Measurements from ENCODE around the gene YPEL2. TPM values are rescaled to one million over a fixed set of nuclear protein-coding genes. Genes with fewer than 3 reads are reported as not detected.
"Not testable (repeated sequence)": the region's sequence is repeated elsewhere in the genome, so short reads cannot be mapped to it uniquely, and the experiment has no call there.

The YPEL2 gene, protein sequence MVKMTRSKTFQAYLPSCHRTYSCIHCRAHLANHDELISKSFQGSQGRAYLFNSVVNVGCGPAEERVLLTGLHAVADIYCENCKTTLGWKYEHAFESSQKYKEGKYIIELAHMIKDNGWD
- total RNA-seq (10 to 100 TPM; 23.6 to 44.0 TPM), total RNA-seq (78.9 to 117 reads per million in 2 donors)

DNA sequence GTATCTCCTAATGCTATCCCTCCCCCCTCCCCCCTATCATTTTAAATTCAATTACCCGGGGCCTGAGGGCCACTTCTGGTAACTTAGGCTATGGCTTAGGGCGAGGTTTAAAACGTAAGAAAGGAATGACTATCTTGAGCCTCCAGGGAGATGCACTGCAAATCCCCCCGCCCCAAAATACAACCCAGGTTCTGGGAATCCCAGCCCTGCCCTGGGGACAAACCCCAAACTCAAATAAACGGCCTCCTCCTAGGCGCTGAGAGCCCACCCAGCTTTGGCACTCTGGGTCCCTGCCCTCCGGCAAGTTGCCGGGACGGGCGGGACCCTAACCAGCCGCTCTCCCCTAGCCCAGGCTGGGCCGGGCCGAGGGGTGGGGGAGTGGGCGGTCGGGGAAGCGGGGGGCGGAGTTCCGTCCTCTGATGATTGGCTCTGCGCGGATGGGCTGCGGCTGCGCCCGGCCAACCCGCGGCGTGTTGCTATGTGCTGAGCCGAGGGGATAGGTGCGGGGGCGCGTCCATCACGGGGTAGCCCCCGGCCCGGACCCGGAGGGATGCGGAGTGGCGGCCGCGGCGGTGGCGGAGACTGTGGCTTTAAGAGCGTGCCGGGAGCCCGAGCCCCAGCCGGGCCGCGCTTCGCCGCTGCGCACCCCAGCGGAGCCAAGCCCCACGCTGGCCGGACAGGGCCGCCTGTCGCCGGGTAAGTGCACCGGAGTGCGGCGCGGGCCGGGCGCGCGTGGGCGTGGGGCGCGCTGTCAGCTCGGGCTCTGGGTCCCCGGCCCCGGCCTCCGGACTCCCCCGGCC is at the start of gene YPEL2:
Gene YPEL2 (plus strand): TSS at position 527 of the 800 bp plus-strand sequence. CDS start 21,755 bp downstream, outside the sequence.
- Mint-ChIP-seq H3K4me1 (peaks cover 59% of the 10 kb centered on the region), H3K27ac (peak within 1 kb of the TSS; percentile 83), H3K4me3 (peak within 1 kb of the TSS; percentile 91), H3K27me3 (no peaks in the 10 kb centered on the region), H3K36me3 (ENCODE audit: low read depth) (no peaks in the 10 kb centered on the region)
- no peaks in the 10 kb centered on the region for H3K9me3 ChIP-seq (ENCODE audit: control insufficient read depth, low read length, poor library complexity, severe bottlenecking)
- DNase-seq (peak; percentile 78 to 86 (median 84)), ATAC-seq (peak; percentile 96)

GRCh38 chr17:59284317-59284716 is 47.1 kb upstream of the YPEL2 start:
- H3K36me3 Mint-ChIP-seq (ENCODE audit: low read depth) = no peaks in the 10 kb centered on the region
- H3K27me3 Mint-ChIP-seq = no peaks in the 10 kb centered on the region
- peaks cover 5% of the 10 kb centered on the region for H3K4me1 Mint-ChIP-seq
- H3K27ac Mint-ChIP-seq = no peak overlapping the region
- H3K9me3 ChIP-seq (ENCODE audit: control insufficient read depth, low read length, poor library complexity, severe bottlenecking) = no peaks in the 10 kb centered on the region
- DNase-seq (no peak), ATAC-seq (no peak)
- H3K4me3 Mint-ChIP-seq = no peak overlapping the region

DNA sequence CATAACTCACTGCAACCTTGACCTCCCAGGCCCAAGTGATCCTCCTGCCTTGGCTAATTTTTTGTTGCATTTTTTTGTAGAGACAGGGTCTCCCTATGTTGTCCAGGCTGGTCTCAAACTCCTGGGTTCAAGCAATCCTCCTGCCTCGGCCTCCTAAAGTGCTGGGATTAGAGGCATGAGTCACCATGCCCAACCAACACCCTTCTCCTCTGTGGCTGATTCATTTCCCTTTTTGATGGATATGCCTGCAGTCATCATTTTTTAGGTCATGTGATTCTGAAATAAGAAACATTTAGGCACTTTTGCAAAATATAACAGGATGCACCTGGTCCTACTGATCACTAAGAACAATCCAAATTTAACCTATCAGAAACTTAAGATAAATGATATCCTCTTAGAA is 44.0 kb upstream of the YPEL2 start:
- DNase-seq (no peak), ATAC-seq (no peak)
- no peak overlapping the region for H3K4me3 Mint-ChIP-seq
- no peaks in the 10 kb centered on the region for H3K27me3 Mint-ChIP-seq
- H3K9me3 ChIP-seq (ENCODE audit: control insufficient read depth, low read length, poor library complexity, severe bottlenecking) = no peaks in the 10 kb centered on the region
- peaks cover 4% of the 10 kb centered on the region for H3K4me1 Mint-ChIP-seq
- peak overlapping the region; percentile 70 for H3K27ac Mint-ChIP-seq
- H3K36me3 Mint-ChIP-seq (ENCODE audit: low read depth) = peaks cover 2% of the 10 kb centered on the region

DNA sequence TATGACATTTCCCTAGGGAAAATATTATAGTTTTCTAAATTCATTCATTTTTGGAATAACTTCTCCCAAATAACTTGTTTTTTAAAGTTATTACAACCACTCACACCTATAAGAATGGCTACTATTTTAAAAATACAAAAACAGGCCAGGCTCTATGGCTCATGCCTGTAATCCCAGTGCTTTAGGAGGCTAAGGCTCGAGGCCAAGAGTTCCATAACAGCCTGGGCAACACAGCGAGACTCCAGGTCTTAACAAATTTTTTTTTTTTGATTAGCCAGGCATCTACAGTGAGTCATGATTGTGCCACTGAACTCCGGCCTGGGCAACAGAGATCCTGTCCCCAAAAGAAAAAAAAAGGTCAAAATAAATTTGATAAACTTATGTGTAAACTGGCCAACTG is 43.6 kb upstream of the YPEL2 start:
- Mint-ChIP-seq H3K4me1 (peaks cover 4% of the 10 kb centered on the region), H3K27ac (peak overlapping the region; percentile 70)

DNA sequence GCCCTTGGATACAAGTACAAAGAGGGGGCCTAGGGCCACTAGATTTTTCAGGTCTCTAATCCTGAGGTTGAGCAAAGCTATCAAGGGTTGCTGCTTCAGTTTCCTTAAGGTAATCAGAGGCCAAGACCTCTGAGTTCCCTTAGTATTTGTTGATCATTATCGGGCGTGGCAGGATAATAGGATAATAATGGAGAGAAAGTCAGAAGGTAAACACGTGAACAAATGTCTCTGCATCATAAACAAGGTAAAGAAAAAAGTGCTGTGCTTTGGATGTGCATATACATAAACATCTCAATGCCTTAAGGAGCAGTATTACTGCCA is 41.5 kb upstream of the YPEL2 start:
- Mint-ChIP-seq H3K27me3 (no peaks in the 10 kb centered on the region), H3K27ac (no peak overlapping the region), H3K4me3 (no peak overlapping the region), H3K4me1 (no peaks in the 10 kb centered on the region), H3K36me3 (ENCODE audit: low read depth) (peaks cover 2% of the 10 kb centered on the region)
- DNase-seq (no peak), ATAC-seq (no peak)
- H3K9me3 ChIP-seq (ENCODE audit: control insufficient read depth, low read length, poor library complexity, severe bottlenecking) = no peaks in the 10 kb centered on the region

More for the DNA sequence above, 43.6 kb upstream of the YPEL2 start:
- no peaks in the 10 kb centered on the region for H3K27me3 Mint-ChIP-seq
- peaks cover 2% of the 10 kb centered on the region for H3K36me3 Mint-ChIP-seq (ENCODE audit: low read depth)
- DNase-seq = no peak
- no peak for ATAC-seq
- no peak overlapping the region for H3K4me3 Mint-ChIP-seq
- H3K9me3 ChIP-seq (ENCODE audit: control insufficient read depth, low read length, poor library complexity, severe bottlenecking) = no peaks in the 10 kb centered on the region

DNA sequence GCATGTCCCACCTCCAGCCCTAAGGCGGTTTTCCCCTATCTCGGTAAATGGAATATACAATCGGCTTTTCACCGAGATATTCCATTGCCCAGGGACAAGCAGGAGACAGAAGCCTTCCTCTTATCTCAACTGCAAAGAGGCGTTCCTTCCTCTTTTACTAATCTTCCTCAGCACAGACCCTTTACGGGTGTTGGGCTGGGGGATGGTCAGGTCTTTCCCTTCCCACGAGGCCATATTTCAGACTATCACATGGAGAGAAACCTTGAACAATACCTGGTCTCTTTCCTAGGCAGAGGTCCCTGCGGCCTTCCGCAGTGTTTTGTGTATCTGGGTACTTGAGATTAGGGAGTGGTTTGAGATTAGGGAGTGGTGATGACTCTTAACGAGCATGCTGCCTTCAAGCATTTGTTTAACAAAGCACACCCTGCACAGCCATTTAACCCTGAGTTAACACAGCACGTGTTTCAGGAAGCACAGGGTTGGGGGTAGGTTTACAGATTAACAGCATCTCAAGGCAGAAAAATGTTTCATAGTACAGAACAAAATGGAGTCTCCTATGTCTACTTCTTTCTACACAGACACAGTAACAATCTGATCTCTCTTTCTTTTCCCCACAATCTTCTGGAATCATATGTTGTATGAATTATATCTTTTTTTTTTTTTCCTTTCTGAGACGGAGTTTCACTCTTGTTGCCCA is 41.0 kb upstream of the YPEL2 start:
- not testable (repeated sequence) for ATAC-seq; DNase-seq; H3K4me3 Mint-ChIP-seq; H3K36me3 Mint-ChIP-seq (ENCODE audit: low read depth); H3K9me3 ChIP-seq (ENCODE audit: control insufficient read depth, low read length, poor library complexity, severe bottlenecking); H3K4me1 Mint-ChIP-seq; H3K27ac Mint-ChIP-seq; H3K27me3 Mint-ChIP-seq

DNA sequence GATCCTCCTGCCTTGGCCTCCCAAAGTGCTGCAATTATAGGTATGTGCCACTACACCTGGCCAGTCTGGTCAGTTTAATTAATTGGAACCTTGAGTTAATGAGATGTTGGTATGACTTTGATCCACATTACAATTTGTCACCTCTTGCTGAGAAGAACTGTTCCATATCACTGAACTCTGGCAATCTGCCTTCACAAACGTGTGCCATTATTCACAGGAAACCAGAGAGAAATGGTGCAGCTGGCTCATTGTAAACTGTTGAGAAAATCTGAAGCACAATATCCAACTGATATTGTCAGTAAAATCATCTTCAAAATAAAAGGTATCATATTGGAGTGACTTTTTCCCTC is 39.3 kb upstream of the YPEL2 start:
- Mint-ChIP-seq H3K27ac (no peak overlapping the region), H3K27me3 (peaks cover 12% of the 10 kb centered on the region), H3K4me3 (no peak overlapping the region), H3K36me3 (ENCODE audit: low read depth) (peaks cover 2% of the 10 kb centered on the region), H3K4me1 (no peaks in the 10 kb centered on the region)
- DNase-seq = no peak
- ATAC-seq = no peak
- no peaks in the 10 kb centered on the region for H3K9me3 ChIP-seq (ENCODE audit: control insufficient read depth, low read length, poor library complexity, severe bottlenecking)

DNA sequence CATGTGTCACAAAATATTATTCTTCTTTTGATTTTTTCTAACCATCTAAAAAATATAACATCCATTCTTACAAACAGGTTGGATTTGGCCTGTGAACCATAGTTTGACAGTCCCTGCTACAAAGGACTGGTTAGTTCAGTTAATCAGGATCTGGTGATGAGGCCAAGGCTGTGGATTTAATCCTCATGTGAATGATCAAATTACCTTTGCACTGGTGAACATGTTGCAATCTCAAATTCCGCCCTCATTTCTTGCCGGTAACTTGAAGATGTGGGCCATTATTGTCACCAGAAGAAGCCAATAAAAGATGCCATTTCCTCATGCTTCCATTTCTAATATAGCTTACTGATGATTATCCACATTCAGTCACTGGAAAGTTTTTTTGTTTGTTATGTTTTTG is 35.3 kb upstream of the YPEL2 start:
- DNase-seq = no peak
- no peaks in the 10 kb centered on the region for H3K9me3 ChIP-seq (ENCODE audit: control insufficient read depth, low read length, poor library complexity, severe bottlenecking)
- Mint-ChIP-seq H3K4me1 (no peaks in the 10 kb centered on the region), H3K27ac (no peak overlapping the region), H3K4me3 (no peak overlapping the region), H3K27me3 (peaks cover 14% of the 10 kb centered on the region), H3K36me3 (ENCODE audit: low read depth) (peaks cover 5% of the 10 kb centered on the region)
- no peak for ATAC-seq

DNA sequence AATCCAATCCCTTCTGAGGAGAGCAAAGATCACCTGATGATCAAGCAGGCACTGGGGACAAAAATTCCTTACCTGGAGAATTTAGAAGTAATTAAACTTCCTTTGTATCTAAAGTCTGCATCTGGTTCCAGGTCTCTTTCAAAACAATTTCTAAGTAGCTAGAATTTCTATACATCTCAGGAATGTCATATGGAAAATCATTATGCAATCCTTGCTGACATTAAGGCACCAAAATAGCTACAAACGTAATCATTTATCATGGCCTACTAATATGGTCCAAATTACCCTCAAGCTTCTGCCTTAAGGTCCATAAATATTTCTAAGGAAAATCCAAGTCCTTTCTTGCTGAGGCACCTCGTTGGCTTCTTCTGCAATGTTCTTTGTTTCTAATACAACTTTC is 32.9 kb upstream of the YPEL2 start:
- no peaks in the 10 kb centered on the region for H3K4me1 Mint-ChIP-seq
- no peak overlapping the region for H3K27ac Mint-ChIP-seq
- H3K9me3 ChIP-seq (ENCODE audit: control insufficient read depth, low read length, poor library complexity, severe bottlenecking) = no peaks in the 10 kb centered on the region
- ATAC-seq (no peak), DNase-seq (no peak)
- H3K4me3 Mint-ChIP-seq = no peak overlapping the region
- H3K27me3 Mint-ChIP-seq = peaks cover 14% of the 10 kb centered on the region
- H3K36me3 Mint-ChIP-seq (ENCODE audit: low read depth) = peaks cover 3% of the 10 kb centered on the region

GRCh38 chr17:59299400-59300092 is 31.9 kb upstream of the YPEL2 start:
- ATAC-seq = no peak
- Mint-ChIP-seq H3K27me3 (peaks cover 14% of the 10 kb centered on the region), H3K4me1 (no peaks in the 10 kb centered on the region), H3K36me3 (ENCODE audit: low read depth) (peaks cover 3% of the 10 kb centered on the region), H3K4me3 (no peak overlapping the region), H3K27ac (no peak overlapping the region)
- no peak for DNase-seq
- no peaks in the 10 kb centered on the region for H3K9me3 ChIP-seq (ENCODE audit: control insufficient read depth, low read length, poor library complexity, severe bottlenecking)

DNA sequence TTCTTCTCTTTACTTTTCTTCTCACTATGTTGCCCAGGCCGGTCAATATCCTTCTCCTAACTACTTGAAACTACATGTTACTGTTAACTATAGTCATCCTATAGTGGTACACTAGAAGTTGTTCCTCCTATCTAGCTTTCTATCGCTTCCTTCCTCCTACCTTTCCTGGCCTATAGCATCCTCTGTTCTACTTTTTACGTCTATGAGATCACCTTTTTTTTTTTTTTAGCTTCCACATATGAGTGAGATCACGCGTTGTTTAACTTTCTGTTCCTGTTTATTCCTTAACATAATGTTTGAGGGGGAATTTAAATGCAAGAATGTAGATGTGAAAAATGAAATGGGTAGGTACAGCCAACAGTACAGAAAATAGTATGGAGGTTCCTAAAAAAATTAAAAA is 30.5 kb upstream of the YPEL2 start:
- no peak for DNase-seq
- no peak overlapping the region for H3K27ac Mint-ChIP-seq

GRCh38 chr17:59304811-59305210 is 26.6 kb upstream of the YPEL2 start:
- Mint-ChIP-seq H3K4me3 (no peak overlapping the region), H3K27ac (no peak overlapping the region), H3K36me3 (ENCODE audit: low read depth) (peaks cover 6% of the 10 kb centered on the region), H3K4me1 (no peaks in the 10 kb centered on the region), H3K27me3 (peaks cover 16% of the 10 kb centered on the region)
- no peaks in the 10 kb centered on the region for H3K9me3 ChIP-seq (ENCODE audit: control insufficient read depth, low read length, poor library complexity, severe bottlenecking)
- ATAC-seq (no peak), DNase-seq (no peak)

More for the DNA sequence above, 30.5 kb upstream of the YPEL2 start:
- H3K4me3 Mint-ChIP-seq = no peak overlapping the region
- no peaks in the 10 kb centered on the region for H3K4me1 Mint-ChIP-seq
- no peak for ATAC-seq
- peaks cover 21% of the 10 kb centered on the region for H3K27me3 Mint-ChIP-seq
- peaks cover 6% of the 10 kb centered on the region for H3K36me3 Mint-ChIP-seq (ENCODE audit: low read depth)
- no peaks in the 10 kb centered on the region for H3K9me3 ChIP-seq (ENCODE audit: control insufficient read depth, low read length, poor library complexity, severe bottlenecking)

- H3K4me3 Mint-ChIP-seq = no peak overlapping the region
- H3K27ac Mint-ChIP-seq = no peak overlapping the region
- DNase-seq (no peak), ATAC-seq (no peak)
- H3K4me1 Mint-ChIP-seq = peaks cover 4% of the 10 kb centered on the region
- no peaks in the 10 kb centered on the region for H3K36me3 Mint-ChIP-seq (ENCODE audit: low read depth)
- H3K9me3 ChIP-seq (ENCODE audit: control insufficient read depth, low read length, poor library complexity, severe bottlenecking) = no peaks in the 10 kb centered on the region
- H3K27me3 Mint-ChIP-seq = peaks cover 8% of the 10 kb centered on the region
These were observed 21.1 kb upstream of the YPEL2 start for GRCh38 chr17:59310263-59310920.

Measured in T-helper 17 cell (primary cell).